HG03039 (cell line): ENCODE data around the gene ETFB.

Experiments used
- ATAC-seq: cut with Tn5 transposase; IDR thresholded peaks from one replicate; pipeline ENCODE4 v1.9.1; 2021; ENCODE audit warnings: mild to moderate bottlenecking, moderate library complexity; ENCODE audit not compliant: unreplicated experiment

The ETFB gene

DNA sequence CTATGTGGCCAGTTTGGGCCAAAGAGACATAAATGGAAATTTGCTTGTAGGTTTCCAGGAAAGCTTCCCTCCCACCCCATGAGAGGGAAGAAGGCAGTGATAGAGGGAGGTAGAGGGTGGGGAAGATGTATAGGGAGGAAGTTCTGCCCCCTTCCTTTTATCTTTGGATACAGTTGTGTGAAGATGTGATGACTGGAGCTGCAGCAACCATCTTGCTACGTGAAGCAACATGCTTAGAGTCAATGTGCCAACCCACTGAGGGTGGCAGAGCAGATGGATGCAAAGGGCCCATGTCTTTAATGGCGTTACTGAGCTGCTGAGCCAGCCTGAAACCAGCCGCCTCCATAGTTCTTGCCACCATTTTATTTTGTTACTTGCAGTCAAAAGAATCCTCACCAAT, 35.0 kb downstream of the ETFB start:
- no peak for ATAC-seq

DNA sequence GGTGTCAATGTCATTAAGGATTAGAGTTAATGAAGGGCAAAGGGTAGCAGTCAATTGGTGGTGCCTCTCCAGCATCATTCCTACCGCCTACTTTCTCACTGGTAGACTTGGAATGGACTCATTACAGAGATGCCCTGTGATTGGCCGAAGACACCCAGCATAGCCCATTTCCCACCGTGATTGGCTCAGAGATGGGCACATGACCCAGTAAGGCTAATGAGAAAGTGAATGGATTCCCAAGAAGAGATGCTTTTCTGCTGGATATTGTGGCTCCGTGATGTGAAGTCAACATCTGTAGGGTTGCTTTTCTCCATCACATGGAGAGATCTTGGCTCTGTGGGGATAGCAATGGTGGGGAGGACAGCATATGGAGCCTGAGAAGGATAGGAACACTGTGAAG, 35.8 kb downstream of the ETFB start:
- no peak for ATAC-seq

DNA sequence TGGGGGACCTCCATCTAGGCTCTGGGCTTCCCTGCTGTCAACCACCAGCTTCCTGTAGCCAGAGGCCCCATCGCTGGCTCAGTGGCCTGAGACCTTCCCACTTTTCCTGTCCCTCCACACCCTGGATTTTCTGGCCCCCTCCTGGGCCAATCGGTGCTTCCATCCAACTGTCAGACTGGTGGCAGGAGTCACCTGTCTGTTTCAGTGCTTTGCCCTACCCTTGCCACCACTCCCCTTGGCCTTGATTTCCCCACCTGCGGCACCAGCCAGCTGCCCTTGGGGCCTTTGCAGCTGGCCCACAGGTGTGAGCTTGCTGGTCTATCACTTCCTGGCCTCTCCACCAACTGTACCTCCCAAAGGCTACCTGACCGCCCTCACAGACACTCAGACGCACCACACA, 36.8 kb downstream of the ETFB start:
- no peak for ATAC-seq

DNA sequence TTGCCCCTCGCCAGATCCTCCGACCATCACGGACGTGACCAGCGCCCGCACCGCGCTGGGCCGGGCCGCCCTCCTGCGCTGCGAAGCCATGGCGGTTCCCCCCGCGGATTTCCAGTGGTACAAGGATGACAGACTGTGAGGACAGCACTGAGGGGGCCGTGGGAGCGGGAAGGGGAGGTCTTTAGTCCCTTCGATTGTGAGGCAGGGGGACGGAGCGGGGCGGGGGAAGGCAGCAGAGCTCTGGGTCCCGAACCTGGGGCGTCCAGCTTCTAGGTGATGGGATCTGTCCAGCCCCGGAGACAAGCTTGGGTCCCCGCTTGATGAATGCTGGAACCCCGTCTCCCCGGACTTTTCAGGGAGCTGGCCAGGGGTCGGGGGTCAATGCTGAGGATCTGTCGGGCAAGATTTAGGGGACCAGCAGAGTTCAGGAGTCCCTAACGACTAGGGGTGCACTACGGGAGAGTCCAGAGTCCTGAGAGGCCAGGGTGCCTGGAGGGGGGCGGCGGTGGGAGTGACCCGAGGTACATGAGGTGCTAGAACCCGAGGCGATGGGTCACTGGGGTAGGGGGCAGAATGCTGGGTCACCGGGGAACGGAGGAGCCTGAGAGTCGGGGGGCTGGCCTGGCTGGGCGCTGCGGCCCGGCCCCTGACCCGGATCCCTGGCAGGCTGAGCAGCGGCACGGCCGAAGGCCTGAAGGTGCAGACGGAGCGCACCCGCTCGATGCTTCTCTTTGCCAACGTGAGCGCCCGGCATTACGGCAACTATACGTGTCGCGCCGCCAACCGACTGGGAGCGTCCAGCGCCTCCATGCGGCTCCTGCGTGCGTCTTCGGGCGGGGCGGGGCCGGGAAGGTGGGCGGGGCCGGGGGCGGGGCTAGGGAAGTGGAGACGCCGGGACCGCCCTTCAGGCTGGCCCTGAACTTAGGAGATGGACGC, 38.9 kb downstream of the ETFB start:
- no peak for ATAC-seq

DNA sequence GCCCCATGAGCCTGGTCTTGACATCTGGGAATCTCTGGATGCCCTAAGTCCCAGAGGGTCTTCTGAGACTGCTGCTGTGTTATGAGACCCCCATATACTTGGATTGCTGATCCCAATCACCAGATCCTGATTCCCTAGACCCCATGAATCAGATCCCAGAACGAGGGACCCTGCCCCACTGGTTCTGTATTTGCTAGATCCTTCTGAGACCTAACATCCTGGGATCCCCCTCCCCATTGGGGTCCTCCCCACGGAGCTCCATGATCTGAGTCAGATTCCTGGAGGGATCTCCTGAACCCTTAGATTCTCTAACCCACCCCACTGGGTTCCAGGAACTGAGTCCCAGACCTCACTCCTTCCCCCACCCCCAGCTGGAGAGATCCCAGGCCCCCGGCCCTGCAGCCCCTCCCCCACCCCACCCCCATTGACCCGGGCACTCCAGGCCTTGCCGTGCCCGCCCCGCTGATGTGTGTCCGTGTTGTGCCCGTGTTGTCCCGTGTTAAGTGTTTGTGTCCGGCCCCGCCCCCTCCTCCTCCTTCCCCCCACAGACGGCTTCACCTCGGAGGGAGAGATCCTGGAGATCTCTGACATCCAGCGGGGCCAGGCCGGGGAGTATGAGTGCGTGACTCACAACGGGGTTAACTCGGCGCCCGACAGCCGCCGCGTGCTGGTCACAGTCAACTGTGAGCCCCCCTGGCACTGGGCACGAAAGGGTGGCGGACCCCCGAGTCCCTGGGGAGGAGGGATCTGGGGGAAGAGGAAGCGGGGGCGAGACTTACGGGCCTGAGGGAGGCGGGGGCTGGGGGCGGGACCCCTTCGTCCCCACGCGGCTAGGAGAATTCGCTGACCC, 39.7 kb downstream of the ETFB start:
- ATAC-seq, result no peak

DNA sequence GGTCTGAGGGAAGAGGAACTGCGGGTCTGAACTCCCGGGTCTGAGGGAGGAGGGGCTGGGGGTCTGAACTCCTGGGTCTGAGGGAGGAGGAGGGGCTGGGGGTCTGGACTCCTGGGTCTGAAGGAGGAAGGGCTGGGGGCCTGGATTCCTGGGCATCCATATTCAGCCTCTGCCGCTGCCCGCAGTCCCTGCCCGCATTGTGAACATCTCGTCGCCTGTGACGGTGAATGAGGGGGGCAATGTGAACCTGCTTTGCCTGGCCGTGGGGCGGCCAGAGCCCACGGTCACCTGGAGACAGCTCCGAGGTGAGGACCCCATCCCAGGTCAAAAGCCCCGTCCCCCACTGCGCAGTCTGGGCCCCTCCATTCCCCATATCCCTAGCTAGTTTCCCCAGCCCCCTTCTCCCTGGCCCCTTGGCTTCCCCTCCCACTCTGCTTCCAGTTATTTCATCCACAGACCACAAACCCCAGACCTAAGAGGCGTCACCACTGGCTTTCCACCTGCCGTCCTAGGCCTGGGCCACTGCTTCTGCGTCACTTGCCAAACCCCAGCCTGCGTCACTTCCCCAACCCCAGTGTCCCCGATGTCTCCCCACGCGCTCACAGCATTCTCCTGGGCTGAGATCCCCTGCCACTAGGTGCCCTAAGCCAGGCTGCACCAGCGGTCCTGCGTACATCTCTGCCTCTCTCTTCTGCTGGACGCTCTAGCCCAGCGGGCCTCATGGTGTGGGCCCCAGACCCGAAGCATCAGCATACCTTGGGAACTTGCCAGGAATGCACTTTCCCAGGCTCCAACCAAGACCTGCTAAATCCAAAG, 40.8 kb downstream of the ETFB start:
- ATAC-seq, result no peak

DNA sequence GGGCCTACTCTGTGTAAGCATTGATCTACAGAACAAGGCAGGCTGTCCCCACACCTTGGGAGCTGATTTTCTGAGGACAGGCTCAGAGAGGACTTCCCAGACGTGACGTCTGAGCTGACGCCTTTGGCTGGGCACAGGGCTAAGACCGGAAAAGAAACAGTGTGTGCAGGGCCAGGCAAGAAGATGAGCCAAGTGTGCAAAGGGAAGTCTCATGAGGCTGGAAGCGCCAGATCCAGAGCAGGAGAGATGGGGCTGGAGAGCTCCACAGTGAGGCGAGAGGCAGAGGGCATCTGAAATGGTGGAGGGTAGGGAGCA, 42.1 kb downstream of the ETFB start:
- no peak for ATAC-seq

DNA sequence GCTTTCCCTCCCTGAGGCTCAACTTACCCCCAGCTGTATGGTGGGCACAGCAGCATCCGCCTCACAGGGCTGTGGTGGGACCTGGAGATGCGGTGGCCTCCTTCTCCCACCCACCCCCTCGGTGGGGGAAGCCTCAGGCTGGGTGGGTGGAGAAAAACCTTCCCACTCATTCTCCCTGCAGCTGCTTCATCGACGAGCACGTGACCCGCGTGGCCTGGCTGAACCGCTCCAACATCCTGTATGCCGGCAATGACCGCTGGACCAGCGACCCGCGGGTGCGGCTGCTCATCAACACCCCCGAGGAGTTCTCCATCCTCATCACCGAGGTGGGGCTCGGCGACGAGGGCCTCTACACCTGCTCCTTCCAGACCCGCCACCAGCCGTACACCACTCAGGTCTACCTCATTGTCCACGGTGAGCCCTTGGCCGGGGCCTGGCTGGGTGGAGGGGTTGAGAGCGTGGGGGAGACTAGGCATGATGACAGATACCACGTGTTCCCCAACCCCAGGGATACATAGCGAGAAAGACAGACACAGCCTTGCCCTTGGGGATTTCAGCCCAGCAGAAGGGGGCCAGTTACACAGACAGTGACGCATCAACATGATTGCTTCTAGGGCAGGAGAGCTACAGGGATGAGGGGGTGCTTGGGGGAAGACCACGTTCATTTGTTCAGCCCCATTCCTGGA, 42.6 kb downstream of the ETFB start:
- ATAC-seq, result no peak

DNA sequence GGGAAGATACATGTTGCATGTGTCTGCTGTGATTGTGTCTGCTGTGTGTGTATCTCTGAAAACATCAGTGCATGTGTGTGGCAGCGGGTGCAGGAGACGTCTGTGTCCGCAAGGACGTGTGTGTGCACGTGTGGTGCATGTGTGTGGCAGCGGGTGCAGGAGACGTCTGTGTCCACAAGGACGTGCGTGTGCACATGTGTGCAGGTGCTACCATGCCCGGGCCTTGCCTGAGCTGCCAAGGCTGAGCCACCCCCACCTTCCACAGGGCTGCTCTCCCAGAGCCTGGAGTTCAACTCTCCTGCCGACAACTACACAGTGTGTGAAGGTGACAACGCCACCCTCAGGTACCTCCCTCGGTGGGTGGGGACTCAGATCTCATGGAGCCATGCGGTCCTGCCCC, 44.4 kb downstream of the ETFB start:
- ATAC-seq, result no peak

DNA sequence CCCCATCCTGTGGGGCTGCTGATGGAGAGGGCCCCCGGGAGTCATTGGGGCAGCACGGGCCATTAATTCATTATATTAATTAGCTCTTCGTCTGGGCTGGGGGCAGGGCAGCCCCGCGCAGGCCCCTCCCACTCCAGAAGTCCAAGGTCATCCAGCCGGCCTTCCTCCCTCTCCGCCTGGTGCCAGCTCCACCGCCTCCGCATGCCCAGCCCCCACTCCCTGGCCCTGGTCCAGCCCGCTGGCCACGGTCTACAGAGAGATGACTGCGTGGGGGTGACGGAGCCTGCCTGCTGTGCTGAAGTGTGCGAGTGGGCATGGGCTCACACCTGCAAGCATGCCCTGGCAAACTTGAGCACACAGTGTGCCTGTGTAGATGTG, 45.9 kb downstream of the ETFB start:
- ATAC-seq, result no peak

DNA sequence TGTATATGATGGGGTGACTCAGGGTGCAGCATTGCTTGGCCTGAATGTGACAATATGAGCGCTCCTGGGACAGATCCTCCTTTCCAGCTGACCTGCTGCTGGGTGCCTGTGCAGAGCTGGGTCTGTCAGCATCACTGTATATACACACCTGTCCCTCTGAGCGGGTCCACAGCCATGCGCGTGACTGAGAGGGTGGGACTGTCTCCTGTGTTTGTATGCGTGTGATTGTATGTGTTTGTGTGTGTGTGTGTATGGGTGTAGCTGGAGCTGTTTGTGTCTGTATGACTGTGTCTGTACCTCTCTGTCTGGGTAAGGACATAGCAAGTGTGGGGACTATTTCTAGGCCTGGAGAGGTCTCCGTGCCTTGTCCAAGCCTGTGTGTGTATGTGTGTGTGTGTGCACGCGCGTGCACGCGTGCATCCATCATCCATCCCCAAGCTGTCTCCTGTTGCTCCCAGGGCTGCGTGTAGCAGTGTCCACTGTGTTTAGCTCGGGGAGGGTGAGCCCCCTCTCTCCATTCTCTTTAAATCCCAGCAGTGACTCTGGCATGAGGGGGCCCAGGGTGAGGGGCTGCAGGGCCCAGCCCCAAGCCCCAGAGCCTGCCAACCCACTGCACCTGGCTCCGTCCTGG, 46.4 kb downstream of the ETFB start:
- ATAC-seq, result no peak

DNA sequence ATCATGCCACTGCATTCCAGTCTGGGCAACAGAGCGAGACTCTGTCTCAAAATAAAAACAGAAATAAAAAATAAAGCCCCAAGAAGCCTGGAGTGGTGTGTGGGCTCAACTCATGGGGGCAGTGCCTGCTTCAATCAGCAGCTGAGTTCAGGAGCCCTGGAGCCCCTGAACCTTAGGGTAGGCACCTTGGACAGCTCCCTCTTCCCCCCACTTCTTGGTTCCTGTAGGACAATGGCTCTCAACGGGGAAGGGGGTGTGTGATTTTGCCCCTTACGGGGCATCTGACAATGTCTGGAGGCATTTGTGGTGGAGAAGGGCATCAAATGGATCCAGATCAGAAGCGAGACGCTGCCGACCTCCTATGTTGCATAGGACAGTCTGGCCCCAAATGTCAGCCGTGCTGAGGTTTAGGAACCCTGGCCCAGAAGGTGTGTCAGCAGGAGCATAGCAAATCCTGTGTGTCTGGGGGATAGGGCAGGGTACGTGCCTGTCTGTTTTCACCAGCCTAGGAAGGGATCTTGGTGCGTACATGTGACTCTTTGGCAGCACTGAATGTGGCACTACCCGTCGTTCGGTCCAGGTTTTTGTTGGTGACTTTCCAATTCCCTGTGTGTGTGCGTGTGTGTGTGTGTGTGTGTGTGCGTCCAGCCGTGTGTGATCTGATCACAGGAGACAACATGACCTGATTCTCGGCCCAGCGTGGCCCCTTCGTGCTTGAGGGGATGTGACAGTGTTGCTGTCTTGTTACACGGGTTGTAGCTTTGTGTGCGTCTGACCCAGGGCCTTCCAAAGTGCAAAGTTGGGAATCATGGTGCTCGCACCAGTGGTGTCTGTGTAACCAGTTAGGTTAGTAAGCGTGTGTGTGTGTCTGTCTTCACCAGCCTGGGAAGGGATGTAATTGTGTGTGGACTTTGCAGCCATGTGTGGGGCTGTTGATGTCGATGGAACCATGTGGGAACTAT, 47.2 kb downstream of the ETFB start:
- no peak for ATAC-seq

DNA sequence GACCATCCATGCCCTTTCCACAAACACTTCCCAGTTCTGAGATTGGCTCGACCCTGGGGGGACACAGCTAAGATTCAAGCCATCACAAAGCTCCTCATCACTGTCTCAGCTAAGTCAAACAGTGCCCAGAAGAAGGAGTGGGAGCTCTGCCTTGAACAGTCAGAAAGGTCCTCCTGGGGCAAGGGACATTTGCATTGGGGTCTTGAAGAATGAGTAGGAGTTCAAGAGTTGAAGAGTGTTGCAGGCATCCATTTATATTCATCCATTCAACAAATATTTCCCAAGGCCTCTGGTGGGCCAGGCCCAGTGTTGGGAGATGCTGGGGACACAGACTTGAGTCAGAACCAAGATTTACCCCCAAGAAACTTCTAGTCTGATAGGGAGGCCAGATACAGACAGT, 48.2 kb downstream of the ETFB start:
- no peak for ATAC-seq

DNA sequence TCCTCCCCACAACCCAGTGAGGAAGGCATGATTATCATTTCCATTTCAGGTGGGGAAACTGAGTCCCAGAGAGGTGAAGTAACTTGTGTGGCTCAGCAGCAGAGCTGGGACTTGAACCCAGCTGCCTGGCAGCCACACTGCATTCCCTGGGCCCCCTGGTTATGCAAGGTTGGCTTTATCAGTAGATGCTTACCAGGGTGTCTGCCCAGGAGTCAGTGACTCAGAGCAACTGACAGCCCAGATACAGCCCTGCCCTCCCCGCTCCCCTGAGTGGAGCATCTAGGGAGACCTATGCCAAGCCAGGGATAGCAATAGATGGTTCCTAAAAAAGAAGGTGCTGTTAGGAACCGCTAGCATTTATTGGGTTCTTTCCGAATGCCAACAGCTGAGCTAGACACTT, 48.8 kb downstream of the ETFB start:
- no peak for ATAC-seq

DNA sequence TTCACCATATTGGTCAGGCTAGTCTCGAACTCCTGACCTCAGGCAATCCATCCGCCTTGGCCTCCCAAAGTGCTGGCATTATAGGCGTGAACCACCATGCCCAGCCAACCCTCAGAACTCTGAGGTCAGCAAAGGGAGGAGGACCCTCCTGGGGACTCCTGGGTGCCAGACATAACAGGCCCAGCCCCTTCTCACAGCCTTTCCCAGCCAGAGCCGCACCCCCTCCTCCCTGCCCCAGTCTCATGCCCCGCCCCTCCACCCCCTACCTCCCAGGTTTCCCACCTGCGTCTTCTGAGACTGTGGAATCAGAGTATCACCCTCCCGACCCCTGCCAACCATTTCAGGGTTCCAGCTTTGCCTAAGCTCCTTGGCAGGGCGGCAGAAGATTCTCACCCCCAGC, 49.5 kb downstream of the ETFB start:
- no peak for ATAC-seq

DNA sequence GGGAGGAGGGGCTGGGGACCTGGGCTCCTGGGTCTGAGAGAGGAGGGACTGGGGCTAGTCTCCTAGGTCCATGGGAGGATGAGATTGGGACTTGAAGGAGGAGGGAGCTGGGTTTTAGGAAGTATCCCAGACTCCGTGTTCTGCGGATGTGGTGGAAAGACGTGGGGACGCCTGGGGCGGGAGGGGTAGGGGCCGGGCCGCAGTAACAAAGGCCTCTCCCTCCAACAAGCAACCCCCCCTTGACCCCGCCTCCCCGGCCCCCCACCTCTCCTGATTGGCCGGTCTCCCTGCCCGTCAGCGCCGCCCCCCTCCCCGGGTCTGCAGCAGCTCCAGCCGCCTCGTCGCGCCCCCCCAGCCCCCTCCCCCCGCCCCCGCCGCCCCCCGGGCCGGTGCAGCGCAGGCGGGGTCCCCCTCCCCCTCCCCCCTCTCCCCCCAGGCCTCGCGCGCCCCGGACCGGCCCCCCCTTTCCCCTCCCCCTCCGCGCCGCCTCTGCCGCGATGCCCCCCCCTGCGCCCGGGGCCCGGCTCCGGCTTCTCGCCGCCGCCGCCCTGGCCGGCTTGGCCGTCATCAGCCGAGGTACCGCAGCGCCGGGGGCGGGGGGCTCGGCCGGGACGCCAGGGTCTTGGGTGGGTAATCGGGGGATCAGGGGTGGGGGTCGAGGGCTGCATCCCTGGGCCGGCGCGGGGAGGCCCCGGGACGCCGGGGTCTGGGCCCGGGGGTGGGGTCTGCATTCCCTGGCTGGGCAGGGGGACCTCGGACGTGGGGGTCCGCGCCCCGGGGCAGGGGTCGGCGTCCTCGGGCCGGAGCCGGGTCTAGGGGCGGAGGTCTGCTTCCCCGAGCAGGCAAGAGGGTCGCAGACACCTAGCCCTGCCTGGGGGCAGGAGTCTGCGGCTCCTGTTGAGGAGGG, 54.6 kb downstream of the ETFB start, which contains the start of gene IGLON5:
Gene IGLON5, plus strand, starts transcription at position 294 of the 907 bp plus-strand sequence. Its CDS starts 204 bp downstream, at position 498.
- no peak for ATAC-seq

DNA sequence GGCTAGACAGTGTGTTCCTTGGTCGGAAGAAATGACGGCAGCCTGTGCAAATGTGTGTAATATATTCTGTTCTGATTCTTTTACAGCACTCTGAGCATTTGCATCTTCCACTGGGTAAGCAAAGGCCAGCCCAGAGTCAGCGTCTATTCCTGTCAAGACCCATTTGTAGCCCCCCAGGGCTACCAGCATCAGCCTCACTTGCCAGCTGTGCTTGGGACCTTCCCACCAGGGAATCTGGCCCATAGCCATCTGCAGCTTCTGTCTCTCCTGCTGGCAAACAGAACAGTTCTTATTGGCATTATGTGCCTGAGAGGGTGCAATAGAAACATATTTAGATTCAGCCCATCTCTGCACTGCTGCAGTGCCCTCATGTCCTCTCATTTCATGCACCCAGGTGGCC, 60.7 kb downstream of the ETFB start:
- no peak for ATAC-seq

DNA sequence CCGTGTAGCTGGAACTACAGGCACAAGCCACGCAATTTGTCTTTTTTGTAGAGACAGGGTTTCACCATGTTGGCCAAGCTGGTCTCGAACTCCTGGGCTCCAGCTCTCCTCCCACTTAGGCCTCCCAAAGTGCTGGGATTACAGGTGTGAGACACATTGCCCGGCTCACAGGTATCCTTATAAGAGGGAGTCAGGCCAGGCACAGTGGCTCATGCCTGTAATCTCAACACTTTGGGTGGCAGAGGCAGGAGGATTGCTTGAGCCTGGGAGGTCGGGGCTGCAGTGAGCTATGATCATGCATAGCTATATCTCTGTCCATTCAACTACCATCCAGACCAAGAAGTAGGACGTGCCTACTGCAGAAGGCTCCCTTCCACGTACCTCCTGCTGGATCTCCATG, 64.9 kb downstream of the ETFB start:
- ATAC-seq, result no peak
